ENCODE data around the gene TMEM50B. TPM values are rescaled to one million over a fixed set of nuclear protein-coding genes. Genes with fewer than 3 reads are reported as not detected.

Gene TMEM50B
- total and polyA plus RNA-seq, 3 donors from 2014 or later: 57.8 to 115 (median 70.6) TPM

GRCh38 chr21:33419538-33420123 lies 60.1 kb downstream of the TMEM50B start:
- WGBS, 2 donors: 77 to 78% methylated on average over 10 to 12 of the region's 12 CpGs
- TF ChIP-seq CTCF (IDR thresholded peaks at IDR 0.05) (no peak), POLR2A (IDR thresholded peaks at IDR 0.05) (no peak)

DNA sequence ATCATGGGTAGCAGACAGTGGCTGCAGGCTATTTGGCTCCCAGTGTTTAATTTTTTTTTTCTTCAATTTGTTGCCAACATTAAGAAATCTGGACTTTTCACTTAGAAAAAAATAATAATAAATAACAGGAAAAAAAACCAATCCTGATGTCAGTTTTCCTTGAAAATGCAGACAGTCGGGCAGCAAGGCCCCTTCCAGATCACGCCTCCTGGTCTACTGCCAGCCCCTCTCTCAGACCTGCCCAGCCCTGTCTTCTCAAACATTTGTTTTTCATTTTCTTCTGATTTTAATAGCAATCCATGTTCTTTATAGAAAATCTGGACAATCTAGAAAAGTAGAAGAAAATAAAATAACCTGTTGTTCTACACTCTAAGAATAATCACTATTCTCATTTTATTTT lies 61.1 kb downstream of the TMEM50B start:
- TF ChIP-seq POLR2A (IDR thresholded peaks at IDR 0.05): no peak
- TF ChIP-seq CTCF (IDR thresholded peaks at IDR 0.05): no peak
- Histone ChIP-seq H3K4me3 (no peak overlapping the region), H3K27ac (no peak overlapping the region), H3K4me1 (peaks cover 37% of the 10 kb centered on the region), H3K9me3 (no peaks in the 10 kb centered on the region), H3K36me3 (ENCODE audit: low read depth, missing control alignments) (no peaks in the 10 kb centered on the region), H3K27me3 (no peaks in the 10 kb centered on the region)
- DNase-seq: peak; percentile 58
- intact Hi-C loops (cut with DNase I; ENCODE audit: low total_unique reads): no loop called here
- 39 to 57% methylated on average over 2 of the region's 2 CpGs for WGBS, 2 donors

More at GRCh38 chr21:33419538-33420123, 60.1 kb downstream of the TMEM50B start:
- Histone ChIP-seq H3K27ac (no peak overlapping the region), H3K27me3 (no peaks in the 10 kb centered on the region), H3K36me3 (ENCODE audit: low read depth, missing control alignments) (no peaks in the 10 kb centered on the region), H3K9me3 (no peaks in the 10 kb centered on the region), H3K4me3 (no peak overlapping the region), H3K4me1 (peaks cover 29% of the 10 kb centered on the region)
- intact Hi-C loops (cut with DNase I; ENCODE audit: low total_unique reads): no loop called here
- no peak for DNase-seq

DNA sequence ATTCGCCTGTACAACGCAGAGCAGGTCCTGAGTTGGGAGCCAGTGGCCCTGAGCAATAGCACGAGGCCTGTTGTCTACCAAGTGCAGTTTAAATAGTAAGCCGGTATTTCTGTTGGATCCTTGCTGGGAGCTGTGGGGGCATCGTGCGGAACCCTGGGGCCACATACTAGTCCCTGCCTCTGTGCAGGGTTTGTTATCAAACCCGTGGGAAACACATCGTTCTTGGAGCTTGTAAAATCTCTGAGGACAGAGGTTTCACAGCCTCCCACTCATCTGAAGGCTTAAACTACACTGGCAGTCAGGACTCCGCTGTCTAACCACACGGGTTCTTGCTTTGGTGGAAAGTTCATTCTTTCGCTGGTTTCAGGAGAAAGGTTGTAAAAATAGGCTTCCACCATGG lies 64.8 kb downstream of the TMEM50B start:
- H3K9me3 ChIP-seq: no peaks in the 10 kb centered on the region
- TF ChIP-seq CTCF (IDR thresholded peaks at IDR 0.05): no peak
- WGBS, 2 donors: 46 to 55% methylated on average over 11 of the region's 11 CpGs
- H3K36me3 ChIP-seq (ENCODE audit: low read depth, missing control alignments): no peaks in the 10 kb centered on the region
- peaks cover 49% of the 10 kb centered on the region for H3K4me1 ChIP-seq
- peak; percentile 66 for DNase-seq
- peak overlapping the region; percentile 36 to 42 for H3K27ac ChIP-seq
- no peaks in the 10 kb centered on the region for H3K27me3 ChIP-seq
- H3K4me3 ChIP-seq: no peak overlapping the region
- intact Hi-C loops (cut with DNase I; ENCODE audit: low total_unique reads): no loop called here

DNA sequence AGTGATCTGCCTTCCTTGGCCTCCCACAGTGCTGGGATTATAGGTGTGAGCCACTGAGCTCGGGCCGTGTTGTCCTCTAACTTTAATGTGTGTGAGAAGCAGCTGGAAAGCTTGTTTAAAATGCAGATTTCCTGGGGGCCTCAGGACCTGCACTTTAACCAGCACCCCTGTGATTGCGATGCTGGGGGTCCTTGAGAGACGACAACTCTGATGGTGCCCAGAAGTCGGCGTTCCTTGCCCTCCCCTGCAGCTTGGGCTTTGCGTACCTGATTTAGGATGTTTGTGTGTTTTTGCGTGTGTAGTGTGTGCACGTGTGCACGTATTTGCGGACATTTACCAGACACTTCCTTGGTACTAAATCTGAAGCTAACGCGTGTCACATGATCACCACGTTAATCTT lies 65.7 kb downstream of the TMEM50B start:
- DNase-seq: no peak
- whole genome bisulfite sequencing, 2 donors: 84 to 93% methylated on average over 14 of the region's 14 CpGs
- Histone ChIP-seq H3K4me3 (no peak overlapping the region), H3K27ac (peak overlapping the region; percentile 36 to 42), H3K4me1 (peaks cover 44% of the 10 kb centered on the region), H3K27me3 (no peaks in the 10 kb centered on the region), H3K9me3 (no peaks in the 10 kb centered on the region), H3K36me3 (ENCODE audit: low read depth, missing control alignments) (no peaks in the 10 kb centered on the region)
- intact Hi-C loops (cut with DNase I; ENCODE audit: low total_unique reads): no loop called here
- TF ChIP-seq POLR2A (IDR thresholded peaks at IDR 0.05) (no peak), CTCF (IDR thresholded peaks at IDR 0.05) (no peak)

Measured in testis (tissue), 3 donors.